Activated naive CD8-positive, alpha-beta T cell treated with anti-CD3 and anti-CD28 coated beads, Interleukin-2, amount 50 U/mL, for 24 hours (primary cell): ENCODE data around the gene BORCS5.
"Not testable (repeated sequence)": the region's sequence is repeated elsewhere in the genome, so short reads cannot be mapped to it uniquely, and the experiment has no call there.

Experiments used
- ATAC-seq: fragments of 150-1000 bp; cut with Tn5 transposase; one replicate; pipeline ENCODE4 v1.10.0; 2021
- DNase-seq: peaks from one replicate; pipeline ENCODE4 v3.0.0; 2021
- H3K27ac Mint-ChIP-seq: one replicate; pipeline ENCODE4 v1.8.0; 2021; ENCODE audit warnings: mild to moderate bottlenecking, mixed read lengths
- H3K27me3 Mint-ChIP-seq: one replicate; pipeline ENCODE4 v1.8.0; 2021; ENCODE audit warnings: mixed read lengths
- H3K36me3 Mint-ChIP-seq: one replicate; pipeline ENCODE4 v1.8.0; 2021; ENCODE audit warnings: low read depth, mixed read lengths
- H3K4me1 Mint-ChIP-seq: one replicate; pipeline ENCODE4 v1.8.0; 2021; ENCODE audit warnings: mixed read lengths
- H3K4me3 Mint-ChIP-seq: one replicate; pipeline ENCODE4 v1.8.0; 2021; ENCODE audit warnings: mild to moderate bottlenecking, moderate library complexity, mixed read lengths
- H3K9me3 Mint-ChIP-seq: one replicate; pipeline ENCODE4 v1.8.0; 2021; ENCODE audit warnings: mixed read lengths

The BORCS5 gene

GRCh38 chr12:12466157-12466556 lies 109.3 kb downstream of the BORCS5 start:
- peak overlapping the region; percentile 88 for H3K27ac Mint-ChIP-seq
- ATAC-seq, result peak; percentile 67
- H3K36me3 Mint-ChIP-seq, result peaks cover 50% of the 10 kb centered on the region
- H3K27me3 Mint-ChIP-seq, result no peaks in the 10 kb centered on the region
- peak overlapping the region; percentile 12 for H3K4me3 Mint-ChIP-seq
- peak; percentile 26 for DNase-seq
- H3K9me3 Mint-ChIP-seq, result peaks cover 7% of the 10 kb centered on the region
- peaks cover 83% of the 10 kb centered on the region for H3K4me1 Mint-ChIP-seq

GRCh38 chr12:12467264-12467663 lies 110.4 kb downstream of the BORCS5 start:
- Mint-ChIP-seq H3K9me3 (peaks cover 7% of the 10 kb centered on the region), H3K27ac (peak overlapping the region; percentile 92), H3K4me3 (peak overlapping the region; percentile 41), H3K27me3 (no peaks in the 10 kb centered on the region), H3K36me3 (peaks cover 51% of the 10 kb centered on the region), H3K4me1 (peaks cover 78% of the 10 kb centered on the region)
- DNase-seq (peak; percentile 31), ATAC-seq (peak; percentile 65)

- Mint-ChIP-seq H3K4me3 (peak overlapping the region; percentile 41), H3K9me3 (peaks cover 7% of the 10 kb centered on the region), H3K27ac (peak overlapping the region; percentile 92), H3K4me1 (peaks cover 76% of the 10 kb centered on the region), H3K27me3 (no peaks in the 10 kb centered on the region), H3K36me3 (peaks cover 51% of the 10 kb centered on the region)
- ATAC-seq (peak; percentile 31), DNase-seq (peak; percentile 26)
Measured at GRCh38 chr12:12467688-12468261, 110.9 kb downstream of the BORCS5 start.

- peaks cover 73% of the 10 kb centered on the region for H3K4me1 Mint-ChIP-seq
- no peak for ATAC-seq
- peak overlapping the region; percentile 92 for H3K27ac Mint-ChIP-seq
Measured at GRCh38 chr12:12468575-12468974, 111.7 kb downstream of the BORCS5 start.

GRCh38 chr12:12469386-12469785 lies 112.5 kb downstream of the BORCS5 start:
- DNase-seq, result no peak
- Mint-ChIP-seq H3K36me3 (peaks cover 64% of the 10 kb centered on the region), H3K4me3 (no peak overlapping the region), H3K9me3 (peaks cover 7% of the 10 kb centered on the region), H3K27ac (no peak overlapping the region), H3K4me1 (peaks cover 77% of the 10 kb centered on the region), H3K27me3 (no peaks in the 10 kb centered on the region)
- ATAC-seq, result no peak

More at GRCh38 chr12:12468575-12468974, 111.7 kb downstream of the BORCS5 start:
- H3K36me3 Mint-ChIP-seq, result peaks cover 56% of the 10 kb centered on the region
- no peak overlapping the region for H3K4me3 Mint-ChIP-seq
- peaks cover 7% of the 10 kb centered on the region for H3K9me3 Mint-ChIP-seq
- DNase-seq, result no peak
- H3K27me3 Mint-ChIP-seq, result no peaks in the 10 kb centered on the region

GRCh38 chr12:12470751-12471306 lies 114.0 kb downstream of the BORCS5 start:
- no peak for DNase-seq
- H3K9me3 Mint-ChIP-seq, result peaks cover 7% of the 10 kb centered on the region
- no peak overlapping the region for H3K4me3 Mint-ChIP-seq
- H3K4me1 Mint-ChIP-seq, result peaks cover 77% of the 10 kb centered on the region
- peaks cover 68% of the 10 kb centered on the region for H3K36me3 Mint-ChIP-seq
- no peaks in the 10 kb centered on the region for H3K27me3 Mint-ChIP-seq
- ATAC-seq, result no peak
- peak overlapping the region; percentile 19 for H3K27ac Mint-ChIP-seq

- ATAC-seq, H3K9me3 Mint-ChIP-seq, DNase-seq, H3K27me3 Mint-ChIP-seq, H3K27ac Mint-ChIP-seq, H3K4me3 Mint-ChIP-seq: not testable (repeated sequence)
- peaks cover 69% of the 10 kb centered on the region for H3K36me3 Mint-ChIP-seq
- H3K4me1 Mint-ChIP-seq, result peaks cover 74% of the 10 kb centered on the region
Measured at GRCh38 chr12:12471982-12472961, 115.4 kb downstream of the BORCS5 start.

- ATAC-seq, result no peak
- no peak overlapping the region for H3K4me3 Mint-ChIP-seq
- peaks cover 66% of the 10 kb centered on the region for H3K36me3 Mint-ChIP-seq
- no peak for DNase-seq
- no peaks in the 10 kb centered on the region for H3K27me3 Mint-ChIP-seq
- H3K27ac Mint-ChIP-seq, result peak overlapping the region; percentile 97
- H3K9me3 Mint-ChIP-seq, result peaks cover 7% of the 10 kb centered on the region
- H3K4me1 Mint-ChIP-seq, result peaks cover 72% of the 10 kb centered on the region
Measured at GRCh38 chr12:12473223-12473622, 116.3 kb downstream of the BORCS5 start.

GRCh38 chr12:12474471-12474928 lies 117.6 kb downstream of the BORCS5 start:
- peak; percentile 39 for DNase-seq
- peak overlapping the region; percentile 68 for H3K4me3 Mint-ChIP-seq
- peaks cover 67% of the 10 kb centered on the region for H3K36me3 Mint-ChIP-seq
- peak overlapping the region; percentile 97 for H3K27ac Mint-ChIP-seq
- no peaks in the 10 kb centered on the region for H3K27me3 Mint-ChIP-seq
- peak; percentile 48 for ATAC-seq
- H3K9me3 Mint-ChIP-seq, result peaks cover 7% of the 10 kb centered on the region
- peaks cover 73% of the 10 kb centered on the region for H3K4me1 Mint-ChIP-seq

- H3K36me3 Mint-ChIP-seq, result peaks cover 69% of the 10 kb centered on the region
Measured at GRCh38 chr12:12474931-12475795, 118.3 kb downstream of the BORCS5 start.

GRCh38 chr12:12476857-12477531 lies 120.1 kb downstream of the BORCS5 start:
- ATAC-seq, result no peak
- DNase-seq, result no peak
- H3K36me3 Mint-ChIP-seq, result peaks cover 61% of the 10 kb centered on the region
- H3K27ac Mint-ChIP-seq, result peak overlapping the region; percentile 97
- no peaks in the 10 kb centered on the region for H3K27me3 Mint-ChIP-seq
- H3K4me1 Mint-ChIP-seq, result peaks cover 80% of the 10 kb centered on the region
- no peak overlapping the region for H3K4me3 Mint-ChIP-seq
- H3K9me3 Mint-ChIP-seq, result no peaks in the 10 kb centered on the region

More at GRCh38 chr12:12474931-12475795, 118.3 kb downstream of the BORCS5 start:
- H3K4me1 Mint-ChIP-seq, result peaks cover 80% of the 10 kb centered on the region
- no peaks in the 10 kb centered on the region for H3K27me3 Mint-ChIP-seq
- ATAC-seq (peak; percentile 93), DNase-seq (peak; percentile 41)
- peak overlapping the region; percentile 97 for H3K27ac Mint-ChIP-seq
- H3K4me3 Mint-ChIP-seq, result peak overlapping the region; percentile 68
- peaks cover 7% of the 10 kb centered on the region for H3K9me3 Mint-ChIP-seq

- H3K27me3 Mint-ChIP-seq, result no peaks in the 10 kb centered on the region
- peak overlapping the region; percentile 49 for H3K27ac Mint-ChIP-seq
- H3K36me3 Mint-ChIP-seq, result peaks cover 64% of the 10 kb centered on the region
- H3K4me3 Mint-ChIP-seq, result no peak overlapping the region
- H3K4me1 Mint-ChIP-seq, result peaks cover 85% of the 10 kb centered on the region
- ATAC-seq, result no peak
- H3K9me3 Mint-ChIP-seq, result no peaks in the 10 kb centered on the region
- no peak for DNase-seq
Measured at GRCh38 chr12:12477532-12477890, 120.6 kb downstream of the BORCS5 start.

GRCh38 chr12:12480074-12480473 lies 123.2 kb downstream of the BORCS5 start:
- H3K4me1 Mint-ChIP-seq, result peaks cover 84% of the 10 kb centered on the region
- no peaks in the 10 kb centered on the region for H3K27me3 Mint-ChIP-seq
- H3K27ac Mint-ChIP-seq, result peak overlapping the region; percentile 90
- no peaks in the 10 kb centered on the region for H3K9me3 Mint-ChIP-seq
- H3K4me3 Mint-ChIP-seq, result peak overlapping the region; percentile 31
- peaks cover 61% of the 10 kb centered on the region for H3K36me3 Mint-ChIP-seq
- peak; percentile 66 for ATAC-seq
- peak; percentile 54 for DNase-seq
